WTC11 (cell line): ENCODE measurements around the gene CHST13.

Experiments
- ETV6 ChIP-seq: sonication (generic); formaldehyde crosslinking; IDR thresholded peaks from 2 replicates; pipeline ENCODE4 v1.8.1; 2022; ENCODE audit warnings: mild to moderate bottlenecking, missing genetic modification reagents
- NFE2L1 ChIP-seq: sonication (generic); formaldehyde crosslinking; IDR thresholded peaks from 2 replicates; pipeline ENCODE4 v1.8.1; 2023; ENCODE audit warnings: missing genetic modification reagents
- NR3C1 ChIP-seq: sonication (generic); formaldehyde crosslinking; conservative IDR thresholded peaks from 2 replicates; pipeline ENCODE4 v1.8.1; 2023; ENCODE audit warnings: low read depth, mild to moderate bottlenecking, missing genetic modification reagents
- SOX15 ChIP-seq: fragments of 250-450 bp; sonication (Bioruptor Pico); IDR thresholded peaks from 2 replicates; pipeline ENCODE4 v1.9.0; 2021; ENCODE audit warnings: mild to moderate bottlenecking
- TCF7 ChIP-seq: sonication (generic); formaldehyde crosslinking; IDR thresholded peaks from 2 replicates; pipeline ENCODE4 v1.8.0; 2022; ENCODE audit warnings: mild to moderate bottlenecking, low read depth, missing genetic modification reagents, moderate library complexity
- TEAD4 ChIP-seq: sonication (generic); formaldehyde crosslinking; IDR thresholded peaks from 2 replicates; pipeline ENCODE4 v1.8.0; 2022; ENCODE audit warnings: mild to moderate bottlenecking, missing genetic modification reagents
- ZNF121 ChIP-seq: sonication (generic); formaldehyde crosslinking; IDR thresholded peaks from 2 replicates; pipeline ENCODE4 v1.8.0; 2023; ENCODE audit warnings: missing genetic modification reagents
- ZNF232 ChIP-seq: sonication (generic); formaldehyde crosslinking; IDR thresholded peaks from 2 replicates; pipeline ENCODE4 v1.8.0; 2022; ENCODE audit warnings: mild to moderate bottlenecking, missing genetic modification reagents
- TF ChIP-seq, protein P1 (sequence below): sonication (generic); formaldehyde crosslinking; IDR thresholded peaks from 2 replicates; pipeline ENCODE4 v1.8.1; 2023; ENCODE audit warnings: mild to moderate bottlenecking, missing genetic modification reagents, moderate library complexity
- TF ChIP-seq, protein P2 (sequence below): fragments of 200-600 bp; IDR thresholded peaks from 2 replicates; pipeline ENCODE4 v1.8.0; 2022; ENCODE audit warnings: antibody characterized with exemption
- TF ChIP-seq, protein P3 (sequence below): sonication (generic); formaldehyde crosslinking; IDR thresholded peaks from 2 replicates; pipeline ENCODE4 v1.8.1; 2023; ENCODE audit warnings: mild to moderate bottlenecking, missing genetic modification reagents
- TF ChIP-seq, protein P4 (sequence below): sonication (generic); formaldehyde crosslinking; IDR thresholded peaks from 2 replicates; pipeline ENCODE4 v1.8.1; 2022; ENCODE audit warnings: mild to moderate bottlenecking, moderate library complexity, missing genetic modification reagents
- TF ChIP-seq, protein P5 (sequence below): sonication (generic); formaldehyde crosslinking; IDR thresholded peaks from 2 replicates; pipeline ENCODE4 v1.8.0; 2022; ENCODE audit warnings: mild to moderate bottlenecking, missing genetic modification reagents

DNA sequence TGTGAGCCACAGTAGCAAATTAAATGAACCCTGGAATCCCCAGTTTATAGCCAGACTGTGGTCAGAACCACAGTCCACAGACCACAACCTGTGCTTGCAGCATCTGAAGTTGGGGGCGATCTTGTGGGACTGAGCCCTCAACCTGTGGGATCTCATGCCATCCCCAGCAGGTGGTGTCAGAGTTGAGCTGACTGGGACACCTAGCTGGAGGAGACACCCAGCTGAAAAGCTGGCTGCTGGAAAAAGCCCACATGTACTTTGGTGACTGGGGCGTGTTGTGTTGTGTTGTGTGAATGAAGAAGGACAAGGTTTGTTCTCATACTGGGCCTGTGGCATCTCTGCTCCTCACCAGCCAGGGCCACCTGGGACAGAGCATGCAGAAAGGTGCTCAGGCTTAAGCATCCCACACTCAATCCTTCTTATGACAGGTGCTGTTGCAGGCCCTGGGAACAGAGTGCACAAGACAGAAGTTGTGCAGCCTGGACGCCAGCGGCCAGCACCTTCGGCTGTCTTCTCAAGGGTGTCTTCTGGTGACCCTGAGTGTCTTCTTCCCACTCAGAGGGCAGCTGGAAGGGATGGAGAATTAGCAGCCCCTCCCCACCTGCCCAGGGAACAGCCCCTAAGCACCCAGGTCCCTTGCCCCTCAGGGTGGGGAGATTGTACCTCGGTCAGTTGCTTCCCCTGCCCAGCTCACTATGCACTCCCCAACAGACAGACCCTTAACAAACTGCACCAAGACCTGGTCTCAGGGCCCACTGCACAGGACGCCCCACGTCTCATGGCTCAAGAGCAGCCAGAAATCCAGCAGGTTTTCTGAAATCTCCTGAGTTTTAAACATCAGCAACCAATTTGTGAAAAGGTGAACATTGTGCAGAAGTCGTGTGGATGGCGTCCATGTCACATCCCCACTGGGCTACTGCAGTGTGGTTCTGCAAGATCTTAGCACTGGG is 4.2 kb upstream of the CHST13 start:
- TF ChIP-seq, protein P1, sequence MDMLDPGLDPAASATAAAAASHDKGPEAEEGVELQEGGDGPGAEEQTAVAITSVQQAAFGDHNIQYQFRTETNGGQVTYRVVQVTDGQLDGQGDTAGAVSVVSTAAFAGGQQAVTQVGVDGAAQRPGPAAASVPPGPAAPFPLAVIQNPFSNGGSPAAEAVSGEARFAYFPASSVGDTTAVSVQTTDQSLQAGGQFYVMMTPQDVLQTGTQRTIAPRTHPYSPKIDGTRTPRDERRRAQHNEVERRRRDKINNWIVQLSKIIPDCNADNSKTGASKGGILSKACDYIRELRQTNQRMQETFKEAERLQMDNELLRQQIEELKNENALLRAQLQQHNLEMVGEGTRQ = no peak
- TF ChIP-seq, protein P2, sequence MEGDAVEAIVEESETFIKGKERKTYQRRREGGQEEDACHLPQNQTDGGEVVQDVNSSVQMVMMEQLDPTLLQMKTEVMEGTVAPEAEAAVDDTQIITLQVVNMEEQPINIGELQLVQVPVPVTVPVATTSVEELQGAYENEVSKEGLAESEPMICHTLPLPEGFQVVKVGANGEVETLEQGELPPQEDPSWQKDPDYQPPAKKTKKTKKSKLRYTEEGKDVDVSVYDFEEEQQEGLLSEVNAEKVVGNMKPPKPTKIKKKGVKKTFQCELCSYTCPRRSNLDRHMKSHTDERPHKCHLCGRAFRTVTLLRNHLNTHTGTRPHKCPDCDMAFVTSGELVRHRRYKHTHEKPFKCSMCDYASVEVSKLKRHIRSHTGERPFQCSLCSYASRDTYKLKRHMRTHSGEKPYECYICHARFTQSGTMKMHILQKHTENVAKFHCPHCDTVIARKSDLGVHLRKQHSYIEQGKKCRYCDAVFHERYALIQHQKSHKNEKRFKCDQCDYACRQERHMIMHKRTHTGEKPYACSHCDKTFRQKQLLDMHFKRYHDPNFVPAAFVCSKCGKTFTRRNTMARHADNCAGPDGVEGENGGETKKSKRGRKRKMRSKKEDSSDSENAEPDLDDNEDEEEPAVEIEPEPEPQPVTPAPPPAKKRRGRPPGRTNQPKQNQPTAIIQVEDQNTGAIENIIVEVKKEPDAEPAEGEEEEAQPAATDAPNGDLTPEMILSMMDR = no peak
- TF ChIP-seq ETV6 (CRISPR knock-in tag) (no peak), ZNF232 (CRISPR knock-in tag) (no peak), ZNF121 (CRISPR knock-in tag) (no peak), NFE2L1 (CRISPR knock-in tag) (no peak), TEAD4 (no peak), NR3C1 (no peak), TCF7 (CRISPR knock-in tag) (no peak), SOX15 (CRISPR knock-in tag) (no peak)
- TF ChIP-seq, protein P3, sequence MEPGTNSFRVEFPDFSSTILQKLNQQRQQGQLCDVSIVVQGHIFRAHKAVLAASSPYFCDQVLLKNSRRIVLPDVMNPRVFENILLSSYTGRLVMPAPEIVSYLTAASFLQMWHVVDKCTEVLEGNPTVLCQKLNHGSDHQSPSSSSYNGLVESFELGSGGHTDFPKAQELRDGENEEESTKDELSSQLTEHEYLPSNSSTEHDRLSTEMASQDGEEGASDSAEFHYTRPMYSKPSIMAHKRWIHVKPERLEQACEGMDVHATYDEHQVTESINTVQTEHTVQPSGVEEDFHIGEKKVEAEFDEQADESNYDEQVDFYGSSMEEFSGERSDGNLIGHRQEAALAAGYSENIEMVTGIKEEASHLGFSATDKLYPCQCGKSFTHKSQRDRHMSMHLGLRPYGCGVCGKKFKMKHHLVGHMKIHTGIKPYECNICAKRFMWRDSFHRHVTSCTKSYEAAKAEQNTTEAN (CRISPR knock-in tag) = no peak
- TF ChIP-seq, protein P4, sequence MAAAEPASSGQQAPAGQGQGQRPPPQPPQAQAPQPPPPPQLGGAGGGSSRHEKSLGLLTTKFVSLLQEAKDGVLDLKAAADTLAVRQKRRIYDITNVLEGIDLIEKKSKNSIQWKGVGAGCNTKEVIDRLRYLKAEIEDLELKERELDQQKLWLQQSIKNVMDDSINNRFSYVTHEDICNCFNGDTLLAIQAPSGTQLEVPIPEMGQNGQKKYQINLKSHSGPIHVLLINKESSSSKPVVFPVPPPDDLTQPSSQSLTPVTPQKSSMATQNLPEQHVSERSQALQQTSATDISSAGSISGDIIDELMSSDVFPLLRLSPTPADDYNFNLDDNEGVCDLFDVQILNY (CRISPR knock-in tag) = no peak
- TF ChIP-seq, protein P5, sequence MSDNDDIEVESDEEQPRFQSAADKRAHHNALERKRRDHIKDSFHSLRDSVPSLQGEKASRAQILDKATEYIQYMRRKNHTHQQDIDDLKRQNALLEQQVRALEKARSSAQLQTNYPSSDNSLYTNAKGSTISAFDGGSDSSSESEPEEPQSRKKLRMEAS (CRISPR knock-in tag) = no peak
